HepG2 (cell line): ENCODE measurements around the gene NFATC3. TPM values are rescaled to one million over a fixed set of nuclear protein-coding genes. Genes with fewer than 3 reads are reported as not detected.

Experiments used
- ARHGAP35 ChIP-seq: sonication (generic); formaldehyde crosslinking; IDR thresholded peaks from 2 replicates; pipeline ENCODE4 v1.9.0; 2022; ENCODE audit warnings: mild to moderate bottlenecking, inconsistent platforms, moderate library complexity, missing genetic modification reagents, borderline replicate concordance
- FIP1L1 ChIP-seq: fragments of 200-400 bp; formaldehyde crosslinking; IDR thresholded peaks from 2 replicates; pipeline ENCODE4 v1.6.1; 2018; ENCODE audit warnings: low read depth, mild to moderate bottlenecking, low read length, moderate library complexity, borderline replicate concordance; ENCODE audit not compliant: insufficient read depth
- GABPB1 ChIP-seq: IDR thresholded peaks from 2 replicates; pipeline ENCODE4 v1.6.1; 2016; ENCODE audit warnings: mild to moderate bottlenecking, missing genetic modification reagents, moderate library complexity, missing compliant biosample characterization
- HNRNPL ChIP-seq: fragments of 200-400 bp; formaldehyde crosslinking; IDR thresholded peaks from 2 replicates; pipeline ENCODE4 v1.6.1; 2017; ENCODE audit warnings: mild to moderate bottlenecking, low read depth, low read length
- KDM4B ChIP-seq: sonication (generic); formaldehyde crosslinking; IDR thresholded peaks from 2 replicates; pipeline ENCODE4 v1.4.0; 2020; ENCODE audit warnings: missing genetic modification reagents
- KLF16 ChIP-seq, 2 experiments: sonication (generic) in 1 of 2; formaldehyde crosslinking in 1 of 2; IDR thresholded peaks; 2 replicates each; pipeline versions ENCODE4 v1.6.1 to v1.8.0; 2016 to 2023; ENCODE audit warnings: missing genetic modification reagents in 2 of 2, missing compliant biosample characterization in 1 of 2
- MED1 ChIP-seq: sonication (generic); formaldehyde crosslinking; IDR thresholded peaks from 2 replicates; pipeline ENCODE4 v1.4.0; 2020; ENCODE audit warnings: missing genetic modification reagents
- RBM39 ChIP-seq: fragments of 200-400 bp; formaldehyde crosslinking; IDR thresholded peaks from one replicate; pipeline ENCODE4 v1.6.1; 2018; ENCODE audit warnings: antibody characterized with exemption, mild to moderate bottlenecking, low read depth, low read length; ENCODE audit not compliant: poor library complexity, severe bottlenecking
- RNF219 ChIP-seq: sonication (generic); formaldehyde crosslinking; IDR thresholded peaks from 2 replicates; pipeline ENCODE4 v1.5.0; 2020; ENCODE audit warnings: mild to moderate bottlenecking, missing genetic modification reagents
- TOE1 ChIP-seq: sonication (generic); formaldehyde crosslinking; IDR thresholded peaks from 2 replicates; pipeline ENCODE4 v1.4.0; 2020; ENCODE audit warnings: mild to moderate bottlenecking, missing genetic modification reagents
- ZNF318 ChIP-seq: sonication (generic); formaldehyde crosslinking; IDR thresholded peaks from 2 replicates; pipeline ENCODE4 v1.4.0; 2020; ENCODE audit warnings: mild to moderate bottlenecking, missing genetic modification reagents
- ZNF83 ChIP-seq: sonication (generic); formaldehyde crosslinking; IDR thresholded peaks from 2 replicates; pipeline ENCODE4 v1.4.0; 2020; ENCODE audit warnings: missing genetic modification reagents, mild to moderate bottlenecking, borderline replicate concordance
- polyA plus RNA-seq, 8 experiments: library from polyadenylated mRNA; depleted of rRNA in 3 of 8; stranded (reverse) in 7 of 8; unstranded in 1 of 8; fragments of >200 nt; fragmentation: Illumina TruSeq in 4 of 8; extraction: Trizol in 4 of 8; gene quantifications; 2 replicates each; pipeline versions ENCODE4 v1.2.1 to v1.2.3, GENCODE V29; 2011 to 2016; ENCODE audit warnings: low read depth in 4 of 8, missing spikeins in 1 of 8, mixed read lengths in 1 of 8; ENCODE audit not compliant: insufficient read depth in 1 of 8
- total RNA-seq, 5 experiments: library from RNA; depleted of rRNA; stranded (reverse); fragments of >200 nt; fragmentation: Illumina TruSeq; extraction: Trizol; gene quantifications; 2 replicates each; pipeline ENCODE4 v1.2.3, GENCODE V29; 2016; ENCODE audit warnings: low read depth in 1 of 5
- TF ChIP-seq, protein P1 (sequence below): sonication (generic); formaldehyde crosslinking; IDR thresholded peaks from 2 replicates; pipeline ENCODE4 v1.4.0; 2020; ENCODE audit warnings: missing genetic modification reagents
- TF ChIP-seq, protein P2 (sequence below): sonication (generic); formaldehyde crosslinking; IDR thresholded peaks from 2 replicates; pipeline ENCODE4 v1.8.1; 2023; ENCODE audit warnings: mild to moderate bottlenecking, inconsistent platforms, moderate library complexity, missing genetic modification reagents, borderline replicate concordance

The NFATC3 gene
- total and polyA plus RNA-seq, 2 of the 13 experiments (the other 11 are each of a cell fraction or from before 2014, with no cell fraction given), result 52.6 to 62.7 TPM

- TF ChIP-seq TOE1, result peak; percentile 3; the same call in 1 of the 2 replicates
- TF ChIP-seq MED1 (CRISPR knock-in tag), result peak; percentile 12; the same call in 1 of the 2 replicates
- no peak for TF ChIP-seq FIP1L1
- TF ChIP-seq HNRNPL, result peak; percentile 66; the same call in 1 of the 2 replicates
- no peak for TF ChIP-seq RNF219 (CRISPR knock-in tag)
- peak; percentile 77; the same call in 1 of the 2 replicates for TF ChIP-seq ARHGAP35
- TF ChIP-seq KLF16 (CRISPR knock-in tag; IDR thresholded peaks at IDR 0.05), result peak in 1 of 2 experiments; percentile 83; a peak in 1 of 4 replicates
- no peak for TF ChIP-seq KDM4B (CRISPR knock-in tag)
- 0 out of 2 replicates have a peak, but pooled peaks have one; percentile 38 for TF ChIP-seq ZNF83
- TF ChIP-seq RBM39, result peak; percentile 40
- TF ChIP-seq GABPB1 (CRISPR knock-in tag), result peak; percentile 69
- TF ChIP-seq, protein P1, sequence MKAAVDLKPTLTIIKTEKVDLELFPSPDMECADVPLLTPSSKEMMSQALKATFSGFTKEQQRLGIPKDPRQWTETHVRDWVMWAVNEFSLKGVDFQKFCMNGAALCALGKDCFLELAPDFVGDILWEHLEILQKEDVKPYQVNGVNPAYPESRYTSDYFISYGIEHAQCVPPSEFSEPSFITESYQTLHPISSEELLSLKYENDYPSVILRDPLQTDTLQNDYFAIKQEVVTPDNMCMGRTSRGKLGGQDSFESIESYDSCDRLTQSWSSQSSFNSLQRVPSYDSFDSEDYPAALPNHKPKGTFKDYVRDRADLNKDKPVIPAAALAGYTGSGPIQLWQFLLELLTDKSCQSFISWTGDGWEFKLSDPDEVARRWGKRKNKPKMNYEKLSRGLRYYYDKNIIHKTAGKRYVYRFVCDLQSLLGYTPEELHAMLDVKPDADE (CRISPR knock-in tag), result no peak
- no peak; the same call in 1 of the 2 replicates for TF ChIP-seq ZNF318 (CRISPR knock-in tag)
- TF ChIP-seq, protein P2, sequence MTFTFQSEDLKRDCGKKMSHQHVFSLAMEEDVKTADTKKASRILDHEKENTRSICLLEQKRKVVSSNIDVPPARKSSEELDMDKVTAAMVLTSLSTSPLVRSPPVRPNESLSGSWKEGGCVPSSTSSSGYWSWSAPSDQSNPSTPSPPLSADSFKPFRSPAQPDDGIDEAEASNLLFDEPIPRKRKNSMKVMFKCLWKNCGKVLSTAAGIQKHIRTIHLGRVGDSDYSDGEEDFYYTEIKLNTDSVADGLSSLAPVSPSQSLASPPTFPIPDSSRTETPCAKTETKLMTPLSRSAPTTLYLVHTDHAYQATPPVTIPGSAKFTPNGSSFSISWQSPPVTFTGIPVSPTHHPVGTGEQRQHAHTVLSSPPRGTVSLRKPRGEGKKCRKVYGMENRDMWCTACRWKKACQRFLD (CRISPR knock-in tag), result no peak; the same call in 1 of the 2 replicates
These were observed 150.1 kb downstream of the NFATC3 start (continued) for GRCh38 chr16:68235108-68235886.
